A172 (cell line): Measurements from ENCODE around the gene LYZL6. TPM values are rescaled to one million over a fixed set of nuclear protein-coding genes. Genes with fewer than 3 reads are reported as not detected.
"Not testable (repeated sequence)": the region's sequence is repeated elsewhere in the genome, so short reads cannot be mapped to it uniquely, and the experiment has no call there.

Source experiments
- DNase-seq: peaks from one replicate; pipeline ENCODE4 v3.0.0-alpha.2; 2015; ENCODE audit warnings: low spot score
- total RNA-seq: library from RNA; depleted of rRNA; stranded (reverse); fragments of >200 nt; shearing (Covaris generic); gene quantifications from 2 replicates; pipeline ENCODE4 v1.2.3, GENCODE V29; 2014

The LYZL6 gene
- total RNA-seq, 1 experiment from 2014 or later, result not detected

DNA sequence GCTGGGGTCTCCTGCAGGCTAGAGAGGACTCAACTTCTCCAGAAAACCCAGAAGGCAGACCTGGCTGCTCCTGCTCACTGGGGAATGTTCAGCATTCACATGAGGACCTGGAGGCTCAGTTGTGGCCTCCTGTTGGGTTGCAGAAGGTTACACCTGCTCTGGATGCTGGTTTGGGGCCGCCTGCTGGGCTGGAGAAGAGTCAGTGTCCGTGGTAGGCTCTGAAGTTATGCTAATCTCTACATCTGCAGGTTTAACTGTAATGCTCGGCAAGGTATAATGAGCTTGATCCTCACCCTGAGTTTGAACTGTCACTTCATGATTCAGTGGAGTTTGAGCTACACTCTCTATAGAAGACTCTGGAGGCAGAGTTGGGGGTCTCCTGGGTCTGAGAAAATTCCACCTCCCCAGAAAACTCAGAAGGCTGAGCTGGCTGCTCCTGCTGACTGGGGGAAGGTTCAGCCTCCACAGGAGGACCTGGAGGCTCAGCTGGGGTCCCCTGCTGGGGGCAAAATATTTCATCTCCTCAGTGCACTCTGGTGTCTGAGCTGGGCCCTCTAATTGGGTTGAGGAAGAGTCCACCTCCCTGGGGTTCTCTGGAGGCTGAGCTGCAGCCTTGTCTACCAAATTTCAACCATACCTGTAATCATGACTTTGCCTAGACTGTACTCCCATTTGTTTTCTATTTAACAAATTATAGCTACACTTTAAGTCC is 36.4 kb downstream of the LYZL6 start:
- no peak for DNase-seq

DNA sequence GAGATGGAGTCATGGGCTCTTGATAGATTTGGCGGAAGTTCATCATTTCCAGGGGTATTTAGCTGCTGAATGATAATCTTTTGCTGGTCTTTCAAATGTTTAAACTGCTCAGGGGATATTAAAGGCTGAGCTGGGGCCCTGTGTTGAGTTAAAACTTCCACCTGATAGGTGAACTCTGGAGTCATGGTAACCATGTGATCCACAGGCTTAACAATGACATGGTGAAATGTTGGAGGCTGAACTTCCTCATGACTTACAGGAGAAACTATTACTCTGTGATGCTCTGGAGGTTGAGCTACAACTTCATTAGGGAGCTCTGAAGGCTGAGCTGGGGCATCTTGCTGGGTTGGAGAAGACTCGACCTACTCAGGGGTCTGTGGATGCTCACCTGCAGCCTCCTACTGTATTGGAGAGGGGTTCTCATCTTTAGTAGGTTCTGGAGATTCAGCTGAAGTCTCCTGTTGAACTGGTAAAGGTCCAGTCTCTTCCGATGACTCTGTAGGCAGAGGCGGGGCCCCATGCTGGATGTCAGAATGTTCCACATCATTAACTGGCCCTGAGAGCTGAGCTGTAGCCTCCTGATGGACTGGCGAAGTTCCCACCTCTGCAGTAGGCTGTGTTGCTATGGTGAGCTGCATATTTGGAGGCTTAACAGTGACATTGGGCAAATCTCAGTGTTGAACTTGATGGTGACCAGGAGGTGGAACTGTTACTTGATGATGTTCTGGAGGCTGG is 37.2 kb downstream of the LYZL6 start:
- no peak for DNase-seq

DNA sequence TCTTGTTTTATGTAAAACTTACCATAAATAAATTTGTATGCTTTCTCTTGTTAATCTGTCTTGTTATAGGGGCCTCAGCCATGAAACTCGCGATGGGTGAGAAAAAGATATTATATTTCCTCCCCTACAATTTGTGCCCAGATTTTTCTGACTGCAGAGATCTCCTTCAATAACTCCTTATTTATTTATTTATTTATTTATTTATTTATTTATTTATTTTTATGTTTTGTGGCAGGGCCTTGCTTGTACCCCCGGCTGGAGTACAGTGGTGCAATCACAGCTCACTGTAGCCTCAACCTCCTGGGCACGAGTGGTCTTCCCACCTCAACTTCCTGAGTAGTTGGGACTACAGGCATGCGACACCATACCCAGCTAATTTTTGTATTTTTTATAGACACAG is 40.1 kb downstream of the LYZL6 start:
- DNase-seq, result no peak

DNA sequence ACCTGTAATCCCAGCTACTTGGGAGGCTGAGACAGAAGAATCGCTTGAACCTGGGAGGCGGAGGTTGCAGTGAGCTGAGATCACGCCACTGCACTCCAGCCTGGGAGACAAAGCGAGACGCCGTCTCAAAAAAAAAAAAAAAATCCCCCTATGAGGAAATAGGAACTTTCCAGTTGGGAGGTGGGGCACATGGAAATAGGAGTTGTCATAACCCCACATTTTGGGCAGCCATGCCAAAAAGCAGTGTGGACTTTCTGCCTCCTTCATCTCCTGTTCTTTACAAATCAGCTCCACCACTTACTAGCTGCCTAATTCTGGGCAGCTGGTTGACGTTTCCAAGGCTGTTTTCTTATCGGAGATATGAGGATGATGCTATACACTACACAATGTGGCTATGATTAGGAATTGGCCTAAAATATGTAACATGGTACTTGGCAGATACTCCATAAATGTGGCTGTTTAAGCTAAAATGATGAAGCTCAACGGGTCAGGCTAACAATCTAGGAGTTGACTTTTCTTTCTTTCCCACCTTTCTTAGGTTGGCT is 41.8 kb downstream of the LYZL6 start:
- DNase-seq, result no peak

DNA sequence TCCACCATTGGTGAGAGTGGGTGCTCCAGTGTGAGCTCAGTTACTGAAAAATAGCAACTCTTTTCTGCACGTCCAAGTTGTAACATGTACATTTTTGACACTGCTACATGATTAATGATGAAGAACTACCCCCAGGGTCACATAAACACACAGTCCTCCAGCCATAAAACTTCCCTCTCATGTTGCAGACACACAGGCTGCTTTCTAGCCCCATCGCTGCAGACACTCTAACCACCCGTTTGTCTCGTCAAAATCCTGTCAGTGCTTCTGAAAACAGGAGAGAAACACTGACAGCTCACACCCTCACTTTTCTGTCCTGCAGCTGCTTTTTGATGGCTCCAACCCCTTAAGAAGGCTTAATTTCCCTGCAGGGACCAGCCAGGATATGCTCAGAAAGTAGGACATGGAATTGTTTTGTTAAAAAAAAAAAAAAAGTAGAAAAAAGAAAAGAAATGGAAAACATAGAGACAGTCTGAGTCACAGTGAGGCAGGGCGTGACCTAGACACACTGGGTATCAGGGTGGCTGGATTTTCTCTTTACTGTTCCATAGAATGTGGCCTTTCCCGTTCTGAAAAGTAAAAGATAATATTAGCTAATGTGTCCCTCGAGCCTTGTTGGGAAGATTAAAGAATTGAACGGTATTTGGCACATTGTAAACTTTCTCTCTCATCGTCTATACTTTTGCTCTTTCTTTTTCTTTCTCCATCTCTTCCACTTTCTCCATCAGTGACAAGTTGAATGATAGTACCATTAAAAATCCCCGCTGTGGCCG is 42.6 kb downstream of the LYZL6 start:
- DNase-seq, result no peak

DNA sequence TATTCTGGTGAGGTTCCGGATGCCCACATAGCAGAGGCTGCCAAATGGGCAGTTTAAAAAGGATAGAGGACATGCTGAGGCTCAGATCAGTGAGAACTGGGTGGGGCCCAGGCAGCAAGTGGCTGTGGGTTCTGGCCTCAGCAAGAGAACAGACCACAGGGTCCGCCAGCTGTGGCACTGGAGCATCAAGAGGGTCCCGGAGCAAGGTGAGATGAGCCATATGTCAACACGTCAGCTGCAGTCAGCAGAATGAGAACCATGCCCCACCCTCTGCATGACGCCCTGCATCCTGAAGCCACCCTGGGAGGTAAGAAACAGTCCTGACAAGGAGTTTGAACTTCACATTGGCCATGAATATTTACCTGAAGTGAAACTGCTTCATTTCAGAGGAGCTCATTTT is 43.2 kb downstream of the LYZL6 start:
- no peak for DNase-seq

DNA sequence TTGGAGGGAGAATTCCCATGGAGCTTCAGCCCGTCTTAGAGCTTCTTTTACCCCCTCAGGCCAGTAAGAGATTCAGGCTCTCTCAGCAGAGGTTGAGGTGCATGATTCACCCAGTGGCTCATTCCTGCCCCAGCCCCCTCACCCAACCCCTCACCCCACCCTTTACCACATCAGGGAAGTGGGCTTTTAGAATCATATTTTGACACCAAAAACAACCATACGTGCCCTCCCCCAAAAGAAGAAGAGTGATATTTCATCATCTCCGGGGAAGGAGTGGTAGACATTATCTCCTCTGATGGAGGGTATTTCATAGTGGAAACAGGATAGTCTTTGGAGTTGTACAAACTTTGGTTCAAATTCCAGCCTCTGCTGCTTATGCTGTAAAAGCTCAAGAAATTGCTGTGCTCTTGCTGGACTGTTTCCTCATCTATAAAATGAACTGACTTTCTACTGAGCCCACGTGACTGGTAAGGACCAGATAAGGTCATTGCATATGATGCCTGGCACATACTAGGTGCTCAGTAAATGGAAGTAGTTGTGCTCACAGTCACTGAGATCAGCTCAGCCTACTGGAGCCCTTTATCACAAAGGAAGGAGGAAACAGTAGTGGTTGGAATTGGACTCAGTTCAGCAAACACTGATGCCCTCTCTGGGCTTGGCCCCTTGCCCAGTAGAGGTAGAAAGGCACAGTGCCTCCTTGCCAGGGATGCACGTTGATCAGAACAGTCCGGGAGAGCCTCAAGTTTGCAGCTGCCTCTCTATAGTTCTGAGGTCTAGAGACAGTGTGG is 45.0 kb downstream of the LYZL6 start:
- peak; percentile 45 for DNase-seq

DNA sequence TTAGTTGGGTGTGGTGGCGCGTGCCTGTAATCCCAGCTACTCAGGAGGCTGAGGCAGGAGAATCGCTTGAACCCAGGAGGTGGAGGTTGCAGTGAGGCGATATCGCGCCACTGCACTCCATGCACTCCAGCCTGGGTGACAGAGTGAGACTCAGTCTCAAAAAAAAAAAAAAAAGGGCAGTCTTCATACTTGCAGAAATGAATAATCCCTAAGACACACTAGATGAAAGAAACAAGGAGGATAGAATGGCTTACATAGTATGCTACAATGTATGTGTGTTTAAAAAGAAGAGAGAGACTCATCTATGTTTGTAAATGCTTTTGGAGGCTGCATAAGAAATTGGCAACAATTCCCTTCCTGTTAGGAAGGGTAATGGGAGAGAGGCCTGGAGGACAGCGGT is 45.7 kb downstream of the LYZL6 start:
- DNase-seq, result not testable (repeated sequence)

DNA sequence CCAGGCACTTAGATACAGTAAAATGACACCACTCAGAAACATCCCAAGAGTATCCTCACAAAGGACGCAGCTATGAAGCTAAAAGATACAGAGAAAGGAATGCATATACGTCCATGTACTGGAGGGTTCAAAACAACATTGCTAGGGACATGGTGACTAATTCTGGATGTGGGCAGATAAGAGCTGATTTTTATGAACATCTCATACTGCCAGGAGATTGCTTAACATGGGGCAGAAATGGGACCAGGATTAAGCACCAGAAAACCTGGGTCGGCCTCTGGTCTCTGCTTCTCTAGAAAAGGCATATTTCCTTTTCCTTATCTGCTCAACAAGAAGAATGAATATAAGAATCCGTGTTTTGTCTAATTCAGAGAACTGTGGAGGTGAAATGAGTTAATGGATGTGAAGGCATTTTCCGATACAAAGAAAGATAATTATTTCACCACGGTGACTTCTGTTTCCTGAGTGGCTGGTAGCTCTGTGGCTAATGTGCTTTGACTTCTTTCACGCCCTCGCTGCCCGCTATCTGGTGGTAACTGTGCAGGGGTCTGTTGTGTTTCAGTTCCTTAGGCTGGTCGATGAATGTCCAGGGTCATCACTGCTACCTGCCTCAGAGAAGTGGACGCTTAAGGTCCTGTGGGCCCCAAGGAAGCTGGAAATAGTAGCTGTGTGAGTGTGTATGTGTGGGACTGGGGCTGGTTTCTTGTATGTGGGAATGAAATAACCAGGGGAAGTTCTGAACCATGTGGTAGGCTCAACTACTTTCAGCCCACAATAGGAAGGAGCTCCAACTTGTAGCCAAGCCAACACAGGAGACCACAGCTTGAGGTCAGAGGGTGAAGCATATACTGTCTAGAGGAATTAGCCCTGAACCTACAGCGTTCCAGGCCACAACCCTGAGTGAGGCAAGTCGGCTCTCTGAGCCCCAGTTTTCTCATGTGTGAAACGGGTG is 47.6 kb downstream of the LYZL6 start:
- DNase-seq, result no peak

DNA sequence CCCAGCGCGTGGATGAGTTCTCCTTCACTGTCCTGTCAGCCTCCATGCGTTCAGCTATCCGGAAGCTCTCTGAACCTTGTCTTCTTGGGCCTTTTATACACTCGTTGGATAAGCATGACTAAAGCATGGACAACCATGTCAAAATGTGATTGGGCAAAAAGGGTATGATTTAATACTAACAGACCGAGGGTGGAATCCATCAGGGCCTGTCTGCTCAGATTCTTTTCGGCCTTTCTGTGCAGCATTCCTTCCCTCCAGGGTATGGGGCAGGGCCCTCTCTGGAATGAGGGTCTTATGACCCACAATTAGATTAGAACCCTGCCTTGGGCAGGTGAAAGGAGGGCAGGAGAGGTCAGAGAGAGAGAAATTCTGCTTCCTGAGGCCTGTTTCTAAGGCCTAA is 49.3 kb downstream of the LYZL6 start:
- DNase-seq, result no peak

DNA sequence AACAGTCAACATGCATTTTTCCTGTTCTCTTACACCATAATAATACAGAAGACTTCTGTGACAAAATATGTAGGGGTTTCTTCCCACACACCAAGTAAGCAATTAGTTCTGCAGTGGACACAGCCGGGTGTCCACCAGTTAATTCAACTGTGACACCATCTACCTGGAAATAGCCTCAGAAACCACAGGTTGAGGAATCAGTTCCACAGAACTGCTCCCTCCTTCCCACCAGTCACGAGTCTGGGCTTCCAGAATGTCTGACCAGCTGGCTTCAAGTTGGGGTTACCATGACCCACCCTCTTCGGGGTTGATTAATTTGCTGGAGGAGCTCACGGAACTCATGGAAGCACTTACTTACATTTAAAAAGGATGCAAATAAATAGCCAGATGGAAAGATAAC is 49.8 kb downstream of the LYZL6 start:
- no peak for DNase-seq

DNA sequence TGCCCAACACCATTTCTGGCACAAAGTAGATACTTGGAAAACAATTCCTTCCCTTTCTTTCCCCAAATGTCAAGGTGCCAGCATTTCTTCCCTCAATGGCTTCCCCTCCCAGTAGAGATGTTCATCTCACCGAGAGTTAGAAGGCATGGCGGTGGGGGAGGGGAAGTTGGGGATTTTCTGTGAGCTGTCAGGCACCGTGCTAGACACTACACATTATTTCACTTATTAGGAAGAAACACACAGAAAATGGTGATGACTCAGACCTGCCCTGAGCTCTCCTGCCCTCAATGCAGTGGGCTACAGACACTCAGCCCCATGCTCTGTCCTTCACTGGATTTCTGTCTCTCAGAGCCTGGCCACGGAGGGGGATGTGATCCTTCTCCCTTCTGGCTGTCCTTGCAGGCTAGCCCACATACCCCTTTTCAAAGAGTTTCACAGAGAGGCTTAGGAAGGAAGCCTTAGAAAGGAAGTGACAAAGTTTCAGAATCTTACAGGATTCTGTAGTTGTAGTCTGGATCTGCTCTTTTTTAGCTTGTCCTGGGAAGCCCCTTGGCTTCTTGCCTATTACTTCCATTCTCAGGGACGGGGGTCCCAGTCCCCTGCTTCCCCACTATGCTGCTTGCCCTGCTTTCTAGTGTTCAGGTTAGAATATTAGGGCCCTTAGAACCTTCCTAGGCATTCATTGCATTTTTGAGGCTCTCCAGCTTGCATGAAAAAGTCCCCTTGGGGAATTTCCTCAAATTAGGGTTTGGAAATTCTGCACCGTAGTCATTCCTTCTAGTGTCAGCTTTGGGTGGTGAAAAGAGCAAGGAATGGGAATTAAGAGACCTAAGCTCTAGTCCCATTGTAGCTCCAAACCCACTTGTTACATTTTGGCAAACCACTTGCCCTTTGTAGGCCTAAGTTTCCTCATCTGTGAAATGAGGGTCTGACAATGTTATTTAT is 51.1 kb downstream of the LYZL6 start:
- no peak for DNase-seq

DNA sequence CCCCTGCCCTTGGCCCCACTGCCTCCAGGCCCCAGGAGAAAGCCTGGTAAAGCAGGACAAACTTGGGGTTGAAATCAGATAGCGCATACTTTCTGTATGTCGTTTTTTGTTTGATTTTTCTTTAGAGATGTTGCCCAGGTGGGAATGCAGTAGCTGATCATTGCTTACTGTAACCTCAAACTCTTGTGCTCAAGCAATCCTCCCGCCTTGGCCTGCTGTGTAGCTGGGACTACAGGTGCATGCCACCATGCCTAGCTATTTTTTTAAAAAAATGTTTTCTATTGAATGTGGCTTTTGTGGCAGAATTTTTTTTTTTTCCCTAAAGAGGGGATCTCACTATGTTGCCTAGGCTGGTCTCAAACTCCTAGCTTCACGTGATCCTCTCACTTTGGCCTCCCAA is 52.2 kb downstream of the LYZL6 start:
- DNase-seq, result no peak

DNA sequence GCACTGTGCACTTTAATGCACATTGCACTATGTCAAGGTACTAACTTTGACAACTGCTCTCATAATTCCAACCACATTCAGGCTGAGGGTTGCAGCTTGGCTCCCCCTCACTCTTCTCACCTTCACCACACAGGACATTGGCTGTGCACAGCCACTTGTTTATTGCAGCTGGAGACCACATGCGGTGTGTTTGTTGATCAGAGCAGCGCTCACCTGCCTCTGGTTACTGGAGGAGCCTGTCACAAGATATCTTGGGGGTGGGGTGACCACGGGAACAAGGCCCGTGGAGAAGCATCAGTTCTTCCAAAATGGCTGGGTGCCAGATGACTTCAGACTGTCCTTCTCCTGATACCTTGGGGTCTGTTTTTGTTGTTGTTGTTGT is 52.7 kb downstream of the LYZL6 start:
- DNase-seq, result no peak

DNA sequence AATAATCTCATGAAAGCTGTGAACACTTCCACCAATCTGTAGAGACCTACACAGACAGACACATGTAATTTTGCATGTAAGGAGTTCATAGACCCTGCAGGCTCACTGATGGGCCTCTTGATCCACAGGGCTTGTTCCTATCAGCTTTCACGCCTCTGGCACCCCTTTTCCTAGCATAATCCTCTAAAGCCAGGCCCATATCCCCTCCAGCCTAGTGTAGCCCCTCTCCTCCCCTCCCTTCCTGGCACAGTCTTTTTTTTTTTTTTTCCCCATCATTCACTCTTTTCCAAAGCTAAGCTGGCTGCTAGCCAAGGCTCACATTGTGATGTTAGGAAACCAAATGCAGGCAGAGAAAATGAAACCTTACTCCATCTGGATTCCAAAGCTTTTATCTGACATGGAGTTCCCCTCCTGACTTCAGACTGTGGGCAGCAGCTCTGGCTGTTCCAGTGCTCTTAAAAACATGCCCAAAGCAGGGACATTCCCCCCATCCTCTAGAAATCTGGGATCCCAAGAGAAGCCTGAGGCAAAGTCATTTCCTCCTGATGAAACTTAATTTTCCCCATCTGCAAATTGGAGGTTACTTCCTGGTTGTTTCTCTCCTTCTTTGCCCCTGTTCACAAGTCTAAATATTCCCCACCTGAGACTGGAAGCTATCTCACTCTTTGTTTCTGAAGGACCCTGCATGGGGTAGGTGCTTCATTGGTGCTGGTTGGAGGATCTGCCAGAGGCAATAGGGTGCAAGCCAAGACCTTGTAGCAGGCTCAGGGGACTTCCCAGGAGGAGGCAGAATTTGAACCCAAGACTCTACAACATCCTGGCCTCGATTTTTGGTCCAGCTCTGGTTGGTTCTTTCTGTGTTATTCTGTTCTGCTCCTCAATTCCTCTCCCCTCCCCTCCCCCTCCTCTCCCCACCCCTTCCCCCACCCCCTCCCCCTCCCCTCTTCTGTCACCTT is 53.4 kb downstream of the LYZL6 start:
- peak; percentile 45 for DNase-seq

DNA sequence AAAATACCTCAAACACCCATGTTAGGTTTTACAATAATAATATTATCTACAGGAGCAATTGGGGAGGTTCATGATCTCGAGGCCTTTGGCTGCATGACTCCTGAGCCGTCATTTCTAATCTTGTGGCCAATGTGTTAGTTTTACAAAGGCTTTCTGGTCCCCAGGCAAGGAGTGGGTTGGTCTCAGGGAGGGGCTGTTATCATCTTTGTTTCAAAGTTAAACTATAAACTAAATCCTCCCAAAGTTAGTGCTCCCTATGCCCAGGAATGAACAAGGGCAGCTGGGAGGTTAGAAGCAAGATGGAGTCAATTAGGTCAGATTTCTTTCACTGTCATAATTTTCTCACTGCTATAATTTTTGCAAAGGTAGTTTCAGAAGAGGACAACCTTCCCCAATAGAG is 54.3 kb downstream of the LYZL6 start:
- no peak for DNase-seq
